ENCODE data around the gene ZNF782. TPM values are rescaled to one million over a fixed set of nuclear protein-coding genes. Genes with fewer than 3 reads are reported as not detected.
A peak's percentile ranks its signal among the peaks of the same experiment; 100 is the strongest.
"Not testable (repeated sequence)": the region's sequence is repeated elsewhere in the genome, so short reads cannot be mapped to it uniquely, and the experiment has no call there.

ZNF782 gene
- 5.9 TPM for total RNA-seq

GRCh38 chr9:96853781-96854650, at the start of gene ZNF782:
Gene ZNF782 (minus strand): TSS chr9:96854514. CDS start chr9:96851961, 2,553 bp downstream.
- Histone ChIP-seq H3K27me3 (ENCODE audit: insufficient read depth, low read length) (peaks cover 4% of the 10 kb centered on the region), H3K4me3 (ENCODE audit: low read length) (peak within 1 kb of the TSS; percentile 93), H3K9me3 (ENCODE audit: low read depth, low read length) (no peaks in the 10 kb centered on the region), H3K4me1 (ENCODE audit: insufficient read depth, low read length) (peaks cover 27% of the 10 kb centered on the region)

DNA sequence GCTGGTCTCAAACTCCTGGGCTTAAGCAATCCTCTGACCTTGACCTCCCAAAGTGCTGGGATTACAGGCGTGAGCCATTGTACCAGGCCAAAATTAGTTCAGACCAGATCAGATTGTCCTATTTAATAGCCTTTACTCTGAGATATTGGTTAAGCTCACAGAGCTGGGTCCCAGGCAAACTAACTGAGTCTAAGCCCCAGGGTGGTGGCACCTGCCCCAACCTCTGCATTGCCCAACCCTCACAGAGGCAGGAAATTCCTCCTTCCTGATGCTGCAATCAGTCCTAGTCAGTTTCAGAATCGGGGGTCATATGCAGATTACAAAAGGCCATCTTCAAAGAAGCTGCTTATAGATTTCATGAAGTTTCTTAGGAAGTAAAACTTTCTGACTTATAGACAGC, 45.7 kb upstream of the ZNF782 start:
- H3K4me1 ChIP-seq (ENCODE audit: insufficient read depth, low read length); H3K4me3 ChIP-seq (ENCODE audit: low read length); H3K9me3 ChIP-seq (ENCODE audit: low read depth, low read length): not testable (repeated sequence)

GRCh38 chr9:96892131-96892530, 37.8 kb upstream of the ZNF782 start:
- Histone ChIP-seq H3K4me1 (ENCODE audit: insufficient read depth, low read length) (no peaks in the 10 kb centered on the region), H3K27me3 (ENCODE audit: insufficient read depth, low read length) (no peaks in the 10 kb centered on the region), H3K9me3 (ENCODE audit: low read depth, low read length) (no peaks in the 10 kb centered on the region), H3K4me3 (ENCODE audit: low read length) (no peak overlapping the region)

More for the DNA sequence above, 45.7 kb upstream of the ZNF782 start:
- H3K27me3 ChIP-seq (ENCODE audit: insufficient read depth, low read length) = not testable (repeated sequence)

DNA sequence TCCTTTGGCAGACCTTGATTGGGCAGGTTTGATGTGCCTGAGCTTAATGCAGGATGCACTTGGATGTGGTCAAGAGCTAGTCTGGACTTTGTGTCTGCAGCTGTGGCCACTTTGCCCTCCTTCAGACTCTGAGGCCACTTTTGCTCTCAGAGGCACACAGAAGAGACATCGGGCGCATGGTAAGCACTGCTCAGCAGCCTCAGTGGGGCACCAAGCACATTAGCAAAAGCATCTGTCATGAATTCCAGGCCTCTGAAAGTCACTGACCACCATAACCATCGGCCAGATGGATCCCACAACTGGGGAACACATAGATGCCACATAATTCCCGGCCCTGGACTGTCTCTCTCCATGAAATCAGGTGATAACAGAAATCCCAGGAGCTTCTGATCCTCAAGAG, 34.3 kb upstream of the ZNF782 start:
- H3K4me3 ChIP-seq (ENCODE audit: low read length) = no peak overlapping the region
- H3K9me3 ChIP-seq (ENCODE audit: low read depth, low read length) = no peaks in the 10 kb centered on the region
- peaks cover 8% of the 10 kb centered on the region for H3K4me1 ChIP-seq (ENCODE audit: insufficient read depth, low read length)
- H3K27me3 ChIP-seq (ENCODE audit: insufficient read depth, low read length) = no peaks in the 10 kb centered on the region

DNA sequence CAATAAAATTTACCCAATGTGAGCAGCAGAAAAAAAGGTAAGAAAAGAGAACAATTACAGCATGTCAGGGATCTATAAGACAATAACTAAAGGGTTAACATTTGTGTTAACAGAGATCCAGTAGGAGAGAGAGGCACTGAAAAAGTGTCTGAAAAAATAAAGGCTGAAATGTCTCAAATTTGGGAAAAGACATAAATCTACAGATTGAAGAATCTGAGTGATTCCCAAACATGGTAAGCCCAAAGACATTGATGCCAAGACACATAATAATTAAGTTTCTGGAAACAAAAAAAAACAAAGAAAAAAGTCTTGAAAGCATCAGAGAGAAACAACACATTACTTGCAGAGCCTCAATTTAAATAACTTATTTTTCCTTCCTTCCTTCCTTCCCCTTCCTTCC, 31.1 kb upstream of the ZNF782 start:
- no peaks in the 10 kb centered on the region for H3K9me3 ChIP-seq (ENCODE audit: low read depth, low read length)

DNA sequence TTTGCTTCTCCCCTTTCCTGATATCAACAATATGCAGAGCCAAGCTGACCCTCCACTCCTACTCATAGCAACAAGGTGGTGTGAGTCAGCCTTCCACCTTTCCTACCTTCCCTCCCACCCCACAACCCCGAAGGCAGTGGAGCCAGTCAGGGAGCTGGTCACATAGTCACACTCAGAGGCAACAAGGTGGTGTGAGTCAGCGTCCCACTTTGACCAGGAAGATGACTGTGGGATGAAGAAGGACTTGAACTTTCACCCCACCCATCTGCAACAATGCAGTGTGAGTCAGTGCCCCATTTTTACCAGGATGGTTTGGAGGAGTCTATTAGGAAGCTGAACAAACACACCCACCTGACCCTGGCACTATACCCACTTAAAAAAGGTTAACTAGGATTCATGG, 30.1 kb upstream of the ZNF782 start:
- Histone ChIP-seq H3K27me3 (ENCODE audit: insufficient read depth, low read length) (peaks cover 3% of the 10 kb centered on the region), H3K4me3 (ENCODE audit: low read length) (no peak overlapping the region), H3K9me3 (ENCODE audit: low read depth, low read length) (no peaks in the 10 kb centered on the region), H3K4me1 (ENCODE audit: insufficient read depth, low read length) (peaks cover 8% of the 10 kb centered on the region)

More for the DNA sequence above, 31.1 kb upstream of the ZNF782 start:
- Histone ChIP-seq H3K27me3 (ENCODE audit: insufficient read depth, low read length) (no peaks in the 10 kb centered on the region), H3K4me3 (ENCODE audit: low read length) (no peak overlapping the region), H3K4me1 (ENCODE audit: insufficient read depth, low read length) (peaks cover 8% of the 10 kb centered on the region)

- peaks cover 3% of the 10 kb centered on the region for H3K27me3 ChIP-seq (ENCODE audit: insufficient read depth, low read length)
- H3K9me3 ChIP-seq (ENCODE audit: low read depth, low read length) = no peaks in the 10 kb centered on the region
- H3K4me1 ChIP-seq (ENCODE audit: insufficient read depth, low read length) = peaks cover 8% of the 10 kb centered on the region
- H3K4me3 ChIP-seq (ENCODE audit: low read length) = no peak overlapping the region
Observed at GRCh38 chr9:96883922-96884321, 29.6 kb upstream of the ZNF782 start.

- H3K4me3 ChIP-seq (ENCODE audit: low read length) = no peak overlapping the region
- H3K9me3 ChIP-seq (ENCODE audit: low read depth, low read length) = no peaks in the 10 kb centered on the region
- H3K4me1 ChIP-seq (ENCODE audit: insufficient read depth, low read length) = peaks cover 22% of the 10 kb centered on the region
- peaks cover 52% of the 10 kb centered on the region for H3K27me3 ChIP-seq (ENCODE audit: insufficient read depth, low read length)
Observed at GRCh38 chr9:96877269-96877668, 23.0 kb upstream of the ZNF782 start.

- peak overlapping the region; percentile 37 for H3K4me3 ChIP-seq (ENCODE audit: low read length)
- H3K4me1 ChIP-seq (ENCODE audit: insufficient read depth, low read length) = peaks cover 22% of the 10 kb centered on the region
- H3K9me3 ChIP-seq (ENCODE audit: low read depth, low read length) = no peaks in the 10 kb centered on the region
- peaks cover 52% of the 10 kb centered on the region for H3K27me3 ChIP-seq (ENCODE audit: insufficient read depth, low read length)
Observed at GRCh38 chr9:96875461-96876142, 21.3 kb upstream of the ZNF782 start.

- no peaks in the 10 kb centered on the region for H3K9me3 ChIP-seq (ENCODE audit: low read depth, low read length)
- peaks cover 52% of the 10 kb centered on the region for H3K27me3 ChIP-seq (ENCODE audit: insufficient read depth, low read length)
- H3K4me1 ChIP-seq (ENCODE audit: insufficient read depth, low read length) = peaks cover 22% of the 10 kb centered on the region
- peak overlapping the region; percentile 37 for H3K4me3 ChIP-seq (ENCODE audit: low read length)
Observed at GRCh38 chr9:96874947-96875460, 20.7 kb upstream of the ZNF782 start.

- Histone ChIP-seq H3K9me3 (ENCODE audit: low read depth, low read length) (no peaks in the 10 kb centered on the region), H3K4me3 (ENCODE audit: low read length) (no peak overlapping the region), H3K27me3 (ENCODE audit: insufficient read depth, low read length) (peaks cover 49% of the 10 kb centered on the region)
Observed at GRCh38 chr9:96874201-96874785, 20.0 kb upstream of the ZNF782 start.

GRCh38 chr9:96871176-96871575, 16.9 kb upstream of the ZNF782 start:
- H3K9me3 ChIP-seq (ENCODE audit: low read depth, low read length) = no peaks in the 10 kb centered on the region
- no peak overlapping the region for H3K4me3 ChIP-seq (ENCODE audit: low read length)
- H3K4me1 ChIP-seq (ENCODE audit: insufficient read depth, low read length) = peaks cover 14% of the 10 kb centered on the region
- peaks cover 23% of the 10 kb centered on the region for H3K27me3 ChIP-seq (ENCODE audit: insufficient read depth, low read length)

More at GRCh38 chr9:96874201-96874785, 20.0 kb upstream of the ZNF782 start:
- peaks cover 22% of the 10 kb centered on the region for H3K4me1 ChIP-seq (ENCODE audit: insufficient read depth, low read length)

DNA sequence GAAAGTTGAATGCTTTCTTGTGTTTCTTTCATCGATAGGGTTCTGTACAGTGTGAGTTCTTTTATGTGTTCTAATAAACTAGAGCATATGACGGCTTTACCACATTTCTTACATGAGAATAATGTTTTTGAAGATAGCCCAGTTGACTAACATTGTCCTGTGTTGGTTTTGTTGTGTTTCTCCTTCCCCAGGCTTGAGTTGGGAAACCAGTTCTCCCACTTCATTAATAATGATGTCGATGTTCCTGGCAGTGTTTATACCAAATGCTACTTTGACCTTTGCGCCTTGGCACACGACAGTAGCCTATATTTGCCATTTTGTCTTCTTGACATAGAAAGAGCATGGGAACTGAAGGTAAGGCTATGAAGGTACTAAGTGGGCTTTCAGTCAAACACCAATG, 14.4 kb upstream of the ZNF782 start:
- no peaks in the 10 kb centered on the region for H3K4me1 ChIP-seq (ENCODE audit: insufficient read depth, low read length)

DNA sequence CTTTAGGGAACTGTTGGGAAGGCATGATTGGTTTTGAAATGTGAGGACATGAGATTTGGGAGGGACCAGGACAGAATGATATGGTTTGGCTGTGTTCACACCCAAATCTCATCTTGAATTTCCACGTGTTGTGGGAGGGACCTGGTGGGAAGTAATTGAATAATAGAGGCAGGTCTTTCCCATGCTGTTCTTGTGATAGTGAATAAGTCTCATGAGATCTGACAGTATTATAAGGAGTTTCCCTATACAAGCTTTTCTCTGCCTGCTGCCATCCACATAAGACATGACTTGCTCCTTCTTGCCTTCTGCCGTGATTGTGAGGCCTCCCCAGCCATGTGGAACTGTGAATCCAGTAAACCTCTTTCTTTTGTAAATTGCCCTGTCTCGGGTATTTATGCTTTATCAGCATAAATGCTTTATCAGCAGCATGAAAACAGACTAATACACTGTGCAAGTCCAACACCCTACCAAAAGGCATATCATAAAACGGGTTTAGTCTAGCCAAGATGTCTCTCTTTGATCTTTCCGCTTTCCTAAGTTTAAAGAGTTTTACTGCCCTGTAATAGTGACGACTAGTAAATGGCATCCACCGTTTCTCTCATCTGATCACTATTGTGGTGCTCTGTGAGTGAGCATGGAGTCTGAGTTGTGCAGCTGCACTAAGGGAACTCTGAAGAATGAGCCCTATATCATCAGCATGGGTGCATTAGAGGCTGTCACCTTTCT, 12.9 kb upstream of the ZNF782 start:
- Histone ChIP-seq H3K9me3 (ENCODE audit: low read depth, low read length) (no peaks in the 10 kb centered on the region), H3K4me1 (ENCODE audit: insufficient read depth, low read length) (no peaks in the 10 kb centered on the region), H3K27me3 (ENCODE audit: insufficient read depth, low read length) (no peaks in the 10 kb centered on the region), H3K4me3 (ENCODE audit: low read length) (no peak overlapping the region)

More for the DNA sequence above, 14.4 kb upstream of the ZNF782 start:
- H3K9me3 ChIP-seq (ENCODE audit: low read depth, low read length) = no peaks in the 10 kb centered on the region
- H3K4me3 ChIP-seq (ENCODE audit: low read length) = no peak overlapping the region
- no peaks in the 10 kb centered on the region for H3K27me3 ChIP-seq (ENCODE audit: insufficient read depth, low read length)

All from mononuclear cell (primary cell).